HG03558 (cell line): ENCODE data around the gene RCOR2.
"Not testable (repeated sequence)": the region's sequence is repeated elsewhere in the genome, so short reads cannot be mapped to it uniquely, and the experiment has no call there.

Source experiments
- ATAC-seq: cut with Tn5 transposase; IDR thresholded peaks from one replicate; pipeline ENCODE4 v1.9.1; 2021; ENCODE audit warnings: moderate number of reproducible peaks; ENCODE audit not compliant: unreplicated experiment; ENCODE audit errors: extremely low read depth

Gene RCOR2

DNA sequence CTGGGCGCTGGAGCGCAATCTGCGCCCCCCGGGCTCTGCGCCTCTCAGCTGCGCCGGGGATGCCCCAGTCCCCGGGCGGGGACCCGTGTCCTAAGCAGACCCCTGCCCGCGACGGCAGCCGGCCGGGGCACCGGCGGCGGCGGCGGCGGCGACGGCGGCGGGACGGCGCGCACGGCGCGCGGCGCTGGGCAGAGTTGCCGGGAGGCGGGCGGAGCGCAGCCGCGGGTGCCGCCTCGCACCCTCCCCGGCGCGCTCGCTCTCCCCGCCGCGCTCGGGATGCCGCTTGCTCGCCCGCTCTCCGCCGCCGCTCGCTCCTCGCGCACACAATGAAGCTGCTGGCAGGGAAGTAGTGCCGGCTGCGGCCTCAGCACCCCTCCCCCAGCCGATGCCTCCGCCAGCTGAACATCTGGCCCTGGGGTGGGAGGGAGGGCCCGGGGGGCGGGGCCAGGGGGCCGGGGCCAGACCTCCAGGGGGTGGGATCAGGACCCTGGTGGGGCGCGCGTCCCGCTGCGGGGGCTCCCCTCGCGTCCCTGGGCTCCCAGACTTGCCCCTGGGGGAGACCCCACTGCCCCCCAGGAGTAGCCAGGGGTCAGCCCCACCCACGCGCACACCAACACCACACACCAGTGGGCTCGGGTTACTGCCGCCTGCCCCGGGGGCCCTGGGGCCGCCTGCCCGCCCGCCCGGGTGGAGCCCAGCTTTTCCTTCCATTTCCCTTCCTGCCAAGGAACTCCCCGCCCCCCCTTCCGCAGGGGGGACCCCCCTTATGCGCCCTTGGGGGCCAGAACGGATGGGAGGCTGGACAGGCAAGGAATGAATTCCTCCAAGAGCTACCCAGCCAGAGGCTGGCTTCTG lies at the start of gene RCOR2:
Gene RCOR2, minus strand, starts transcription at position 328 of the 855 bp plus-strand sequence. CDS start 708 bp downstream, outside the sequence.
- ATAC-seq, result no peak

GRCh38 chr11:63966444-63966843 lies 49.5 kb upstream of the RCOR2 start:
- ATAC-seq, result no peak

DNA sequence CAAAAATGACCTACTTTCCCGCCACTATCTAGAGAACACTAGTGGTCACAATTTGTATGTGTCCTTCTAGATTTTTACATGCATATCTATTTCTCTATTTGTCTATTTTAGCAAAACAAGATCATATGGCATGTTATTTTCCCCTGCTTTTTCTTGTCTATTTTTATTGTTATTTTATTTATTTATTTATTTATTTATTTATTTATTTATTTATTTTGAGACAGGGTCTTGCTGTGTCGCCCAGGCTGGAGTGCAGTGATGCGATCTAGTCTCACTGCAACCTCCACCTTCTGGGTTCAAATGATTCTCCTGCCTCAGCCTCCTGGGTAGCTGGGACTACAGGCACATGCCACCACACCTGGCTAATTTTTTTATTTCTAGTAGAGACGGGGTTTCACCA lies 46.9 kb upstream of the RCOR2 start:
- ATAC-seq, result not testable (repeated sequence)

GRCh38 chr11:63961608-63962412 lies 44.8 kb upstream of the RCOR2 start:
- ATAC-seq, result no peak

GRCh38 chr11:63958008-63958407 lies 41.0 kb upstream of the RCOR2 start:
- ATAC-seq, result no peak

- ATAC-seq, result no peak
Measured at GRCh38 chr11:63952570-63952969, 35.6 kb upstream of the RCOR2 start.

- no peak for ATAC-seq
Measured at GRCh38 chr11:63951779-63952536, 35.0 kb upstream of the RCOR2 start.

DNA sequence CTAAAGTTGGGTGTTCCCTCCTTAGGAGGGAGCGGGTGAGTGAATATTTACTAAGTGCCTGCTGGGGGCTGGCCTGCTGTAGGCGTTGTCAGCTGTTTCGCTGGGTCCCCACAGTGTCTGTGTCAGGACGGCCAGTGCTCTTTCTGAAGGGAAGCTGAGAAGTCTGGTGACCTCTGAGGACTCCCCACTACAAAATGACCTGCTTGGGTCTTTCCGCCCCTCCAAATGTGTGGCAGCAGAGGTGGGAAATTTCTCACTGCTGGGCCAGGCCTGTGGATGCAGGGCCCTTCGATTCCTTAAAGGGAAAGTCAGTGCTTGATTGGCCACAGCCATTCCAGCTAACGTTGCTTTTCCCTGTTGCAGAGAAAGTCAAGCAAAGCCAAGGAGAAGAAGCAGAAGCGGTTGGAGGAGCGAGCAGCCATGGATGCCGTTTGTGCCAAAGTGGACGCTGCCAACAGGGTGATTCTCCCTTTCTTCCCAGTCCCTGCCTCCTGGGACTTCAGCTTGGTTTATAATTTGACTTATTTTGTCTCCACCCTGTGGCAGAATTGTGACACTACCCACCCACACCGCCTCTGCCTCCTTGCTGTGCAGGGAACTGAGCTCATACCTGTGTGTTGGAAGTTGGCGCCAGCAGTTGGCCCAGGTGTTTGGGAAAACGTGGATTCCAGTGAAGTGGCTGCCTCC lies 28.7 kb upstream of the RCOR2 start:
- ATAC-seq, result no peak

DNA sequence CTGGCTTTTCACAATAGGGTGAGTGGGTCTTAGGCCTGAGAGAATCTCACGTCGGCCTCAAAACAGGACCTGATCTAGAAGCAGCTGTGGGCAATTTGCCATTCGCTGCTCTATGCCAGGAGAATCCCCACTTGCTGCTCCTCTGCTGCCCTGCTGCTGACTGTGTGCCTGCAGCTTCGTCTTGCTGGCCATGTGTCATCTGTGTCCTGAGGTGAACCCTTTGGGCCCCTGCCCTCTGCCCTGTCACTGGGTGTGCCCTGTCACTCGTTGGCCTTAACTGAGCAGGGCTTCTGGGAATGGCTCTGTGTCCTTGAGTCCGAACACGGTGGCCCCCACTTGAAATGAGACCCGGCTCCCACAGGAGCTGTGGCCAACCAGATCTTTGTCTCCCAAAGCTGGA lies 28.0 kb upstream of the RCOR2 start:
- ATAC-seq, result no peak

DNA sequence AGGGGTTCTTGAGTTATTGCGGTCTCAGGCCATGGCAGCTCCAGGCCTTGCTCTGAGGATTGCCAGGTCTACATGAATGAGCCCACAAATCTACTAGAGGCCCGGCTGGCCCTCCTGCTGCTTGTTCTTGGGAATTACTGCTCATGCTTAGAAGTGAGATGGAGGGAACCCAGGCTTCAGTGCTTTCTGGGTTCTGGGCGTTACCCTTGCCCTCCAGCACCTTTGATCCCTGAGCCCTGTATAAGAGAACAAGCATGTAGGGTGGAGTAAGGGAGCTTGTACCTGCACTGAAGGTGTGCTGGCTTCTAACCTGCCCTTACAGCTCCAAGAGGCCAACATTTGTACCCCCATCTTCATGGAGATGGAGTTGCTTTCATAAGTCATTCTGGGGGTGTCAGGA lies 25.8 kb upstream of the RCOR2 start:
- no peak for ATAC-seq

DNA sequence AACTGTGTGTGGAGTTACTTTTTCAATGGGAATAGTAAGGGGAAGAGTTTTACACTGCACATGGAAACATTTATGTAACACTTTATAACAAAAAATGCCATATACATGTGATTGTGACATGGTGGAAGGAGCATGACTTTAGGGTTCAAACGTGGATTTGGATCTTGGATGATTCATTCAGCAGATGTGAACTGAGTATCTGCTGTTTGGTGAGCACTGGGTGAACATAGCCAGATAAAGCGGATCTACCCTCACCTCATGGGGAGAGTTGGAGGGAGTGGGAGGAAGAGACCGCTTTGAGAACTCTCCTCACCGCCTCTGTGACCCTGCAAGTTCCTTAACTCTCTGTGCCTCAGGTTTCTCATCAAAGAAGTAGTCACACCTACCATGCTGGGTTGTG lies 24.9 kb upstream of the RCOR2 start:
- no peak for ATAC-seq

DNA sequence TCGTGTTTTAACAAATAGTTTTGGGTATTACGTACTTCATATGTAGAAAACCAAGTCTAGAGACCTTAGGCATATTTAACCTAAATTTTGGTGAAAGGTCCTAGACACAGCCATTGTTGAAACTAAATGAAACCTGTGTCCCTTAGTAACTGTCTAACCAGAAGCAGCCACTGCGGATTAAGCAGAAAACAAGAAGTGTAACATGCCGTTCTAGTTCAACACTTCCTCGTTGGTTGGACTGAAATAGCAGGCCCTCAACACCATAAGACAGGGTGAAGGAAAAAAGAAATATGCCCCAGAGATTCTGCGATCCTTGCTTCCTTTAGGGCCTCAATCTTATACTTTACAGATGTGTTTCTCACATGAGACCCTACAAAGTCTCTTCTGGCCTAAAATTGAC lies 23.8 kb upstream of the RCOR2 start:
- no peak for ATAC-seq

DNA sequence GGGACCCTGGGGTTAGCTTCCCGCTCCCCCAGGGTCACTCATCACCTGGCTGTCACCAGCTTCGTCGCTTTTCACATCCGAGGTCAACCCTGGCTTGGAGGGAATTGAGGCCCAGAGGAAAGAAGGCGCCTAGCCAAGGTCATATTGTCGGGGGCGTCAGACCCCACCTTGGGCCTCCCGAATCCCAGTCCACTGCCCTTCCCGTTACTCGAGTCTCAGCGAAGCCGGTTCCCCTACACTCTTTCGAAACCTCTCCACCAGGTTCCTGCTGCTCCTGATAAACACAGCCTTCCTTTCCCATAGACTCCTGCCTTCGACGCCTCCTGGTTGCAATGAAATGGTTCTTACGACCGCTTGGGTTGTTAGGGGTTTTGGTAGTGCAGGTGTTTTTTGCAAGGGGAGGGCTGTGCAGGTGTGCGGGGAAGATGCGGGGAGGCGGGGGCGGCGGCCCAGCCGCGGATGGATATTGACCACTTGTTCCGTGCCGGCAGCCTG lies 22.5 kb upstream of the RCOR2 start:
- ATAC-seq, result no peak

DNA sequence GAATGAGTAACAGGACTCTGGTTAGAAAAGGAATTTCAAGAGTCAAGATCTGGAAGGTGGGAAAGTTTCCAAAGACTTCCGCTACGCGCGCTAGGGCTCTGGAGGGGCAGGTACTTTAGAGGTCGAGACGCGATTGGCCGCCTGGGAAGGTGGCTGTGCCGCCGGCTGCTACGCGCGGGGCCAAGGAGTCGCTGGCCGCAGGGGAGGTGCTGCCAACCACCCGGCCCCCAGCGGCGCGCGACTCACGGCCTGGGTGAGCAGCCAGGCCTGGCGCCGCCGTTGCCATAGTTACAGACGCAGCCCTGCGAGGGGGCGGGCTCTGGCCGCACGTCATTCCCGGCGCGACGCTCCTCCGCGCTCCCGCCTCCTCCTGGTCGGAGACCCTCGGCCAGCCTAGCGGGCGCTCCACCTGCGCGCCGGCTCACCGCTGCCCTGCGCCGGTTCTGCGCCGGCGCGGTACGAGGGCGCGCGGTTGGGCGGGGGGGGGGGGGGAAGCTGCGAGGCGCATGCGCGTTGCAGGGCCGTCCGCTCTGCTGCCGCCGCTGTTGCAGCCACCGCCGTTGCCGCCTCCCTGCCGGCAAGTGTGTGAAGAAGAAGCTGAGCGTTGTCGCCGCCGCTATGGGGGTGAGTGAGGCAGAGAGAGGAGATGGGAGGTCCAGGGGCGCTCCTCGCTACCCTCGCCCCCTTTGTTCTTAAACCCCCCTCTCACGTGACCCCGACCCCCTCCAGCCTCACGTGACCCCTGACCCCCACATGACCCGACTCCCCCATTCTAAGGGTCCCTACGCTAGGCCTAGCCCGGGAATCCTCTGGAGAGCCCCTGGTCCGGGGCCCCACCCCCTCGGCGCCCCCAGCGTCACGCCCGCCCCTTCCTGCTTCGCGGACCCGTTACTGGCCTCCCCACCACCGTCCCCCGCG lies 21.8 kb upstream of the RCOR2 start, which contains the start of gene NAA40:
Gene NAA40, plus strand, starts transcription at position 524 of the 918 bp plus-strand sequence. Its CDS starts 95 bp downstream, at position 619.
- peak; percentile 82 for ATAC-seq

DNA sequence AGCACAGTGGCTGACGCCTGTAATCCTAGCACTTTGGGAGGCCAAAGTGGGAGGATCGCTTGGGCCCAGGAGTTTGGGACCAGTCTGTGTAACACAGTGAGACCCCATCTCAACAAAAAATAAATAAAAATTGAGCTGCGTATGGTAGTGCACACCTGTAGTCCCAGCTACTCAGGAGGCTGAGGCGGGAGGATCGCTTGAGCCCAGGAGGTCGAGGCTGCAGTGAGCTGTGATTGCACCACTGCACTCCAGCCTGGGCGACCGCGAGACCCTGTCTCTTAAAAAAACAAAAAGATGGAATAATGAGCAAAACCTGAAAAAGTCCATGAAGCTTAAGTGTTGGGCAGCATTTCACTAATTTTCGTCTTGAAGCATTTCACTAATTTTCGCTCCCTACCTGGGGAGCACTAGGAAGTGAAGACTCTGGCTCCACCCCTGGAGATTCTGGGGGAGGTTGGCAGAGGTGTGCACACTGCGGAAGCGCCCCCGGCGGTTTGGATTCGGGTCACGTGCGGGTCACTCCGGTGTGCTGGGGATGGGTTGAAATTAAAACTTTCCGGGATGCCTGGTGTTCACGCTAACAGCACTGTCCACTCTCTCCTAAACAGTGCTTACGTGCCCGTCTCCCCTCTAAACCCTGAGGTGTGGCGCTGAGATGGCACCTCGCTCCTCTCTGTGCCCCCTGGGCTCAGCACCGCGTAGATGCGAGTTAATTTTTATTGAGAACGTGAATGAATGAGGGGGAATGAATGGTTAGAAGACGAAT lies 20.9 kb upstream of the RCOR2 start:
- ATAC-seq, result peak; percentile 8

GRCh38 chr11:63933459-63933858 lies 16.5 kb upstream of the RCOR2 start:
- ATAC-seq, result no peak

DNA sequence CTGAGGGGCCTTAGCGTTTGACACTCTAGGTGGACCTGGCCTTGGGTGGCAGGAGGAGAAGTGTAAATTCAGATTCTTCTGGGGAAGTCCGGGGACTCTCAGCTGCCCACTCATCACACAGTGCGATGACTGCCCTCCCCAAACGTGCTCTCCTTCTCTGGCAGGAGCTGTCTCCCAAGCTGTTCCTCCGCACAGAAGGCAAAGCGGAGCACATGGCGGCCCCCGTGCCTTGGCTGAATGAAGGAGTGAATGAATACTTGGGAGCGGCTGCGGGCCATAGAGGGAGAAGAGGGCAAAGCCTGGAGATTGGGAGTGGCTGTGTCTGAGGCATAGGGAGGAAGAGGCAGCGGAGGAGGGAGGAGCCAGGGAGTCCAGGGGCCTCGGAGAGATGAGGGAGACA lies 14.9 kb upstream of the RCOR2 start:
- no peak for ATAC-seq

GRCh38 chr11:63931045-63931444 lies 14.1 kb upstream of the RCOR2 start:
- no peak for ATAC-seq
